ENCODE measurements around the gene GPRIN3. TPM values are rescaled to one million over a fixed set of nuclear protein-coding genes. Genes with fewer than 3 reads are reported as not detected.

The GPRIN3 gene
- total and polyA plus RNA-seq, 2 donors (not counting 1 experiment from before 2014, with no cell fraction given) = 0.22 to 1.5 TPM

DNA sequence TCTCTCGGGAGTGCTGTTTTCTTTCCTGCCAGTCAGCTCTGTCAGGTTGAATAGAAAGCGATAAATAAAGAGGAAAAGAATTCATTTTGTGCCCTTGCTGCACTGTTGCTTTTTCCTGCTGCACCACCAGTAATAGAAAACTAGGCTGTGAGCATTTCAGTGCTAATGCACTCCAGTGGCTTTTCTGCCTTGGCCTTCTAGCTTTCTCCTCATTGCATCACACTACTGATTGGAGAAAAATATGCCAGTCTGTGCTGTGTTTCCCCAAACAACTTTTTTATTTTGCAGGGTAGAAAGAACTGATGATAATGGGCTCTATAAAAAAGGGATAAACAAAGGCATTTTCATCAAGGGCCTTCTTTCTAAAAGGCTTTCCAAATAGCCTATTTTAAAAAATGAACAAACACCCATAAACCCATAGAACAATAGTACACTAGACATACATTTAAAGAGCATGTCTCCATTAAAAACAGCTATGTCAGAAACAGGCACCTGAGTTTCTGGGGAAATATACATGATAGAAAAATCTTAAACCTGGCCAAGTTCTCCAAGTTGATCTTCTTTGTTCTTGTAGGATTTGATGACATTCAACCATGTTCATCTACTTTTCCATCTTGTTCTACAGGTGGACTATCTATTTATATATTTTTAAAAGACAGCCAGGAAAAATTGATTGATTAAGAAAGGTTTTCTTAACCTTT is 86.3 kb downstream of the GPRIN3 start:
- POLR2A ChIA-PET = no interaction called here
- H3K79me2 ChIP-seq (ENCODE audit: control insufficient read depth, insufficient read depth, low read length) = no peaks in the 10 kb centered on the region

DNA sequence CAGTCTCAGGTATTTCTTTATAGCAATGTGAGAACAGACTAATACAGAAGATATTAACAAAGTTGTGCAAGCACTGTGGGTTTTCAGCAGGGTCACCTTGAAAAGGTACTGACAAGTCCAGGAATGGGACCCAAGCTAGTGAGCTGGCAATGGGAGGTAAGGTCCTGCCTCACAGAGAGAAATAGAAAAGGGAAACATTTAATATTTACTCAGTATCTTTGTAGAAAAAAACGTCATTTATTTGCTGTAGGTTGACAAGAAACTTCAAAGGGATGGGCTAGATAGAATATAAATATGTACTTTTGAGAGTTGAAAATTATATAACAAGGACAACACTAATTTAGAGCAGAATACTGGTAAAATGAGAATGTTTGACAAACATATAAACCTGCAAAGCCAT is 89.0 kb downstream of the GPRIN3 start:
- WGBS (ENCODE audit: insufficient coverage) = no CpG with 5 or more reads among the region's 1 CpG
- H3K36me3 ChIP-seq (replicated peaks in 1 of 2; ENCODE audit: control extremely low read depth in 1 of 2, control insufficient read depth in 1 of 2, extremely low read depth in 1 of 2, insufficient read depth in 2 of 2, low read length in 1 of 2) = no peaks in the 10 kb centered on the region
- DNase-seq = no peak
- H3K4me1 ChIP-seq (ENCODE audit: control insufficient read depth in 2 of 2, insufficient read depth in 2 of 2, low read length in 2 of 2) = peaks cover 3 to 6% of the 10 kb centered on the region in 2 donors
- Mint-ChIP-seq H3K4me3 (no peak overlapping the region), H3K27ac (no peak overlapping the region), H3K4me1 (peaks cover 9% of the 10 kb centered on the region), H3K27me3 (no peaks in the 10 kb centered on the region), H3K9me3 (ENCODE audit: insufficient read depth) (no peaks in the 10 kb centered on the region)
- POLR2A ChIA-PET = interaction anchor here (0.6 kb wide), 1 partner anchor 183 kb away, joined by 7 read pairs; no protein-coding TSS in a partner anchor
- H4K20me1 ChIP-seq (ENCODE audit: control insufficient read depth, insufficient read depth, low read length, poor library complexity, severe bottlenecking) = no peaks in the 10 kb centered on the region
- H3K4me2 ChIP-seq (replicated peaks; ENCODE audit: low read depth, low read length, poor library complexity, severe bottlenecking) = no peak overlapping the region
- no peak overlapping the region for H3K9ac ChIP-seq (ENCODE audit: low read length)
- no peaks in the 10 kb centered on the region for H3K79me2 ChIP-seq (ENCODE audit: control insufficient read depth, insufficient read depth, low read length)
- no peak for TF ChIP-seq EZH2 (IDR thresholded peaks at IDR 0.05; ENCODE audit: borderline replicate concordance, insufficient read depth, low read depth, low read length, poor library complexity, severe bottlenecking)
- TF ChIP-seq, protein P1, sequence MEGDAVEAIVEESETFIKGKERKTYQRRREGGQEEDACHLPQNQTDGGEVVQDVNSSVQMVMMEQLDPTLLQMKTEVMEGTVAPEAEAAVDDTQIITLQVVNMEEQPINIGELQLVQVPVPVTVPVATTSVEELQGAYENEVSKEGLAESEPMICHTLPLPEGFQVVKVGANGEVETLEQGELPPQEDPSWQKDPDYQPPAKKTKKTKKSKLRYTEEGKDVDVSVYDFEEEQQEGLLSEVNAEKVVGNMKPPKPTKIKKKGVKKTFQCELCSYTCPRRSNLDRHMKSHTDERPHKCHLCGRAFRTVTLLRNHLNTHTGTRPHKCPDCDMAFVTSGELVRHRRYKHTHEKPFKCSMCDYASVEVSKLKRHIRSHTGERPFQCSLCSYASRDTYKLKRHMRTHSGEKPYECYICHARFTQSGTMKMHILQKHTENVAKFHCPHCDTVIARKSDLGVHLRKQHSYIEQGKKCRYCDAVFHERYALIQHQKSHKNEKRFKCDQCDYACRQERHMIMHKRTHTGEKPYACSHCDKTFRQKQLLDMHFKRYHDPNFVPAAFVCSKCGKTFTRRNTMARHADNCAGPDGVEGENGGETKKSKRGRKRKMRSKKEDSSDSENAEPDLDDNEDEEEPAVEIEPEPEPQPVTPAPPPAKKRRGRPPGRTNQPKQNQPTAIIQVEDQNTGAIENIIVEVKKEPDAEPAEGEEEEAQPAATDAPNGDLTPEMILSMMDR (IDR thresholded peaks at IDR 0.05) = no peak
- H3K27ac ChIP-seq (ENCODE audit: low read length in 2 of 2) = no peak overlapping the region
- H3K27me3 ChIP-seq (replicated peaks in 1 of 4; ENCODE audit: control extremely low read depth in 1 of 4, control insufficient read depth in 3 of 4, insufficient read depth in 4 of 4, low read length in 3 of 4) = no peaks in the 10 kb centered on the region
- H3K4me3 ChIP-seq (ENCODE audit: control extremely low read depth in 1 of 5, extremely low read depth in 1 of 5, insufficient read depth in 1 of 5, low read depth in 2 of 5, low read length in 4 of 5) = no peak overlapping the region
- CTCF ChIA-PET = interaction anchor here (2.5 kb wide), 1 partner anchor 9 kb away, joined by 14 read pairs; no protein-coding TSS in a partner anchor
- H3K9me3 ChIP-seq (ENCODE audit: control extremely low read depth in 1 of 3, control insufficient read depth in 2 of 3, insufficient read depth in 1 of 3, low read length in 2 of 3) = no peaks in the 10 kb centered on the region
- no peak overlapping the region for H2AFZ ChIP-seq (ENCODE audit: insufficient read depth, low read depth, low read length, poor library complexity, severe bottlenecking)
- ATAC-seq (ENCODE audit: low read depth) = no peak
- intact Hi-C loops (cut with micrococcal nuclease) = no loop called here

More for the DNA sequence above, 86.3 kb downstream of the GPRIN3 start:
- H3K4me1 Mint-ChIP-seq = no peaks in the 10 kb centered on the region
- Histone ChIP-seq H3K9me3 (ENCODE audit: control extremely low read depth in 1 of 3, control insufficient read depth in 2 of 3, insufficient read depth in 1 of 3, low read length in 2 of 3) (no peaks in the 10 kb centered on the region), H3K27me3 (replicated peaks in 1 of 4; ENCODE audit: control extremely low read depth in 1 of 4, control insufficient read depth in 3 of 4, insufficient read depth in 4 of 4, low read length in 3 of 4) (no peaks in the 10 kb centered on the region), H2AFZ (ENCODE audit: insufficient read depth, low read depth, low read length, poor library complexity, severe bottlenecking) (no peak overlapping the region), H3K9ac (ENCODE audit: low read length) (no peak overlapping the region), H3K4me2 (replicated peaks; ENCODE audit: low read depth, low read length, poor library complexity, severe bottlenecking) (no peak overlapping the region), H3K4me1 (ENCODE audit: control insufficient read depth in 2 of 2, insufficient read depth in 2 of 2, low read length in 2 of 2) (no peaks in the 10 kb centered on the region), H3K36me3 (replicated peaks in 1 of 2; ENCODE audit: control extremely low read depth in 1 of 2, control insufficient read depth in 1 of 2, extremely low read depth in 1 of 2, insufficient read depth in 2 of 2, low read length in 1 of 2) (no peaks in the 10 kb centered on the region), H4K20me1 (ENCODE audit: control insufficient read depth, insufficient read depth, low read length, poor library complexity, severe bottlenecking) (no peaks in the 10 kb centered on the region), H3K27ac (ENCODE audit: low read length in 2 of 2) (no peak overlapping the region), H3K4me3 (ENCODE audit: control extremely low read depth in 1 of 5, extremely low read depth in 1 of 5, insufficient read depth in 1 of 5, low read depth in 2 of 5, low read length in 4 of 5) (no peak overlapping the region)
- intact Hi-C loops (cut with micrococcal nuclease) = no loop called here
- 100% methylated on average over 1 of the region's 2 CpGs for WGBS (ENCODE audit: insufficient coverage)
- CTCF ChIA-PET = no interaction called here
- H3K27me3 Mint-ChIP-seq = no peaks in the 10 kb centered on the region
- ATAC-seq (ENCODE audit: low read depth) = no peak
- DNase-seq = no peak
- no peak overlapping the region for H3K27ac Mint-ChIP-seq
- H3K9me3 Mint-ChIP-seq (ENCODE audit: insufficient read depth) = no peaks in the 10 kb centered on the region
- no peak overlapping the region for H3K4me3 Mint-ChIP-seq
- TF ChIP-seq, protein P1 (IDR thresholded peaks at IDR 0.05) = no peak
- TF ChIP-seq EZH2 (IDR thresholded peaks at IDR 0.05; ENCODE audit: borderline replicate concordance, insufficient read depth, low read depth, low read length, poor library complexity, severe bottlenecking) = no peak
